Astrocyte of the cerebellum (primary cell): ENCODE measurements around the gene PLGRKT.
"Not testable (repeated sequence)": the region's sequence is repeated elsewhere in the genome, so short reads cannot be mapped to it uniquely, and the experiment has no call there.

Experiments
- DNase-seq: peaks from one replicate; pipeline ENCODE4 v3.0.0-alpha.2; 2011; ENCODE audit warnings: low read depth
- H3K4me3 ChIP-seq: 2 replicates; pipeline ENCODE4 v1.5.1; 2011; ENCODE audit warnings: mild to moderate bottlenecking, low read depth, low read length, moderate library complexity
- in situ Hi-C: cut with HindIII; loops from 2 replicates; pipeline ENCODE4 v1.10.0; 2017; ENCODE audit warnings: low sequenced_read_pairs
- TF ChIP-seq, protein P1 (sequence below): IDR thresholded peaks from 2 replicates; pipeline ENCODE4 v1.5.1; 2012; ENCODE audit warnings: low read length, low read depth, moderate library complexity, mild to moderate bottlenecking; ENCODE audit errors: missing control alignments

PLGRKT gene

DNA sequence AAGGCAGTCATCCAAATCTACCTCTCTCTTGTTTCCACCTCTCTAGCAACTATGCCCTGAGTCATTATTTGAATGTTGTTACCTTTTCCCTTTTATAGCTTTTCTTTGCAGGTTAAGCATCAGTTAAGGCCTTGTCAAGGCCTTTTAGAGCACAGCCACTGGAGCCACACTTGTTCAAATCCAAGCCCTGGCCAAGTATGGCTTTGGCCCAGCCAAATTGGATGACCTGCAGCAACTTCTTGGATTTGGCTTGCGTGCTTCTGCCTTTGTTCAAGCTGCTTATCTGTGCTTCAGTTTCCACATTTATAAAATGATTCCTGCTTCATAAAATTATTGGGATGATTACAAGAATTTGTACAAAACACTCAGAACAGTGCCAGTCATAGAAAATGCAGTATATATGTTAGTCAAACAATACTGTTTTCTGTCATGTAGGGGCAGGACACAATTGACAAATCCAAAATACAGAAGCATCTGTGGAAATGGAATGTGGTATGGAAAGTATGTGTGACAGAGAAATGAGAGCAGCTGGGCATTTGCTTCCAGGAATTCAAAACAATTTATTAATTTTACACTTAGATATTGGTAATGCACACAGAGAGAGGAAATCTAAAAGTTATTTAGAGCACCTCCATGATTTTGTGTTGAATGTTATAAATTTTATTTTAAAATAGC, 80.2 kb downstream of the PLGRKT start:
- no peak for DNase-seq
- no peak overlapping the region for H3K4me3 ChIP-seq
- TF ChIP-seq, protein P1, sequence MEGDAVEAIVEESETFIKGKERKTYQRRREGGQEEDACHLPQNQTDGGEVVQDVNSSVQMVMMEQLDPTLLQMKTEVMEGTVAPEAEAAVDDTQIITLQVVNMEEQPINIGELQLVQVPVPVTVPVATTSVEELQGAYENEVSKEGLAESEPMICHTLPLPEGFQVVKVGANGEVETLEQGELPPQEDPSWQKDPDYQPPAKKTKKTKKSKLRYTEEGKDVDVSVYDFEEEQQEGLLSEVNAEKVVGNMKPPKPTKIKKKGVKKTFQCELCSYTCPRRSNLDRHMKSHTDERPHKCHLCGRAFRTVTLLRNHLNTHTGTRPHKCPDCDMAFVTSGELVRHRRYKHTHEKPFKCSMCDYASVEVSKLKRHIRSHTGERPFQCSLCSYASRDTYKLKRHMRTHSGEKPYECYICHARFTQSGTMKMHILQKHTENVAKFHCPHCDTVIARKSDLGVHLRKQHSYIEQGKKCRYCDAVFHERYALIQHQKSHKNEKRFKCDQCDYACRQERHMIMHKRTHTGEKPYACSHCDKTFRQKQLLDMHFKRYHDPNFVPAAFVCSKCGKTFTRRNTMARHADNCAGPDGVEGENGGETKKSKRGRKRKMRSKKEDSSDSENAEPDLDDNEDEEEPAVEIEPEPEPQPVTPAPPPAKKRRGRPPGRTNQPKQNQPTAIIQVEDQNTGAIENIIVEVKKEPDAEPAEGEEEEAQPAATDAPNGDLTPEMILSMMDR, result no peak
- in situ Hi-C loops, result no loop called here

DNA sequence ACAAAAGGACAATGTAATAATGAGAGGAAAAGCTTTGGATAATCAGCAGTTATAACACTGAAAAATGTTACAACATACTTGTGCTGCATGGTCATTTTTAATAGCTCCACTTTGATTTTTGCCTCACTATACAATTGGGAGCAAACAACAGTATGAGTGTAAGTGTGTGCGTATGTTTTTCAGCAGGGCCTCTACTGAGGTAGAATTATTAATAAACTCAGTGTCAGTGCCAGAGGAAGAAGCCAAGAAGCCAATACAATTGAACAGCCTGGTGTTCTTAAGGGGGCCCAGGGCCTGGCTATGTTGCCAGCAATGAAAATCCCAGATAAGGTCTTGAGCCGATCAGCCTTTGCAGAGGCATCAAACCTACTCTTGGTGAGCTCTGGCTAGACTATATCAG, 81.9 kb downstream of the PLGRKT start:
- H3K4me3 ChIP-seq, result no peak overlapping the region
- in situ Hi-C loops, result no loop called here
- no peak for DNase-seq
- TF ChIP-seq, protein P1, result no peak

DNA sequence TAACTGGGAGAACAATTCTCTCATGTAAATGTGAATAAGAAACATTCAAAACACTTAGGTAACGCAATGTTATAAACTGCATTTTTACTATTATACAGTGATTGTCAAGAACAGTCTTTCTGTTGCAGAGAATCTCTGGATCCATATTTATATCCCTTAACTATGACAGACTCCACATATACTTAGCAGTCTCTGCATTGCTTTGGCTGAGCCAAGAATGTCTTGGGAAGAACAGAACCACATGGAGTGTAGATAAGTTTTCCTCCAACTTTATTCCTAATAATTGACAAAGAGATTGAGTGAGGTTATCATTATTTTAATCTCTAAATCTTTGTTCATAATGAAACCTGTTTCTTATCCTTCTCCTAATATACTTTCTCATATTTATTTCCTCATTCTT, 82.5 kb downstream of the PLGRKT start:
- TF ChIP-seq, protein P1, result no peak
- in situ Hi-C loops, result no loop called here

DNA sequence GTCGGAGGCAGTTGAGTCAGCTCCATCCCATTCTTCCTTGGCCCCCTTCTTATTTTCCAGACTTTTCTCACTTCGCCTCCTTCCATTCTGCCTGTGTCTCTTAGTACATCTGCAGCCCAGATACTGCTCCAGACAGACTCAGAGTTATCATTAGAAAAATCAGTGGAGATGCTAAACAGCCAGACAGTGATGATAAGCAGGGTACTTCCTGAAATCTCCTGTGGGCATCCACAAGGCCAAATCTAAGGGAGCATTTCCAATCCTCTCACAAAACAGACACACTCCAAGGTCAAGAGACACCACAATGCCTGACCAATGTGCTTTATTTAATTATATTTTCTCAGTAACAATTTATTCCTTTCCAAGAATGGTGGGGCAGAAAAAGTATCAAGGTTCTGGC, 83.5 kb downstream of the PLGRKT start:
- H3K4me3 ChIP-seq, result no peak overlapping the region
- DNase-seq, result no peak
- TF ChIP-seq, protein P1, result no peak
- in situ Hi-C loops, result no loop called here

More for the DNA sequence above, 82.5 kb downstream of the PLGRKT start:
- H3K4me3 ChIP-seq, result no peak overlapping the region
- DNase-seq, result no peak

DNA sequence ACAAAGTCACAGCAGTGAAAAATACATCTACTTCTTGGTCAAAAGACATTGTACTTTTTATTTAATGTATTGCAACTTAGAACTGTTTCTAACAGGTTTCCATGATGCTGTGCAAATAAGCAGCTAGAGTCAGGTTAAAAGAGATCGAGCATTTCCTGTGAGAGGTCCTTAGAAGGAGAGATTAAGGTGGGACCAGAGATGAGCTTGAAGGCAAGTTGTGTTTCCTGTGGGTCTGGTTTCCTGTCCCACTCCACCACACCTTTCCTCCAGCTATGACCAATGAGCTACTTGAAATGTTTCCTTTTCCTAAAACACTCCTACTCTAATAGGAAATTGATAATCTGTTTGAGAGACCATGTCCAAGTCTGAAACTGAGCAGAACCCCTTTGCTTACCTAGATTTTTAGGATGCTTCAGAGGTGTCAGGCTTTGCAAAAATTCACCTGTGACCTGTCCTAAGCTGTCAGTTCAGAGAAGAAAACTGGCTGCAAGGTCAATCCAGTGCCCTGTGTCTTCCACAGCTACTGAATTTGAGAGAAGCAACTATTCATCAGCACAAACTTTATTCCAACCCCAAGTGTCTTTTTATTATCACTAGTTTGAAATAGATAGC, 85.0 kb downstream of the PLGRKT start:
- DNase-seq, result no peak
- in situ Hi-C loops, result no loop called here
- H3K4me3 ChIP-seq, result no peak overlapping the region
- TF ChIP-seq, protein P1, result no peak

DNA sequence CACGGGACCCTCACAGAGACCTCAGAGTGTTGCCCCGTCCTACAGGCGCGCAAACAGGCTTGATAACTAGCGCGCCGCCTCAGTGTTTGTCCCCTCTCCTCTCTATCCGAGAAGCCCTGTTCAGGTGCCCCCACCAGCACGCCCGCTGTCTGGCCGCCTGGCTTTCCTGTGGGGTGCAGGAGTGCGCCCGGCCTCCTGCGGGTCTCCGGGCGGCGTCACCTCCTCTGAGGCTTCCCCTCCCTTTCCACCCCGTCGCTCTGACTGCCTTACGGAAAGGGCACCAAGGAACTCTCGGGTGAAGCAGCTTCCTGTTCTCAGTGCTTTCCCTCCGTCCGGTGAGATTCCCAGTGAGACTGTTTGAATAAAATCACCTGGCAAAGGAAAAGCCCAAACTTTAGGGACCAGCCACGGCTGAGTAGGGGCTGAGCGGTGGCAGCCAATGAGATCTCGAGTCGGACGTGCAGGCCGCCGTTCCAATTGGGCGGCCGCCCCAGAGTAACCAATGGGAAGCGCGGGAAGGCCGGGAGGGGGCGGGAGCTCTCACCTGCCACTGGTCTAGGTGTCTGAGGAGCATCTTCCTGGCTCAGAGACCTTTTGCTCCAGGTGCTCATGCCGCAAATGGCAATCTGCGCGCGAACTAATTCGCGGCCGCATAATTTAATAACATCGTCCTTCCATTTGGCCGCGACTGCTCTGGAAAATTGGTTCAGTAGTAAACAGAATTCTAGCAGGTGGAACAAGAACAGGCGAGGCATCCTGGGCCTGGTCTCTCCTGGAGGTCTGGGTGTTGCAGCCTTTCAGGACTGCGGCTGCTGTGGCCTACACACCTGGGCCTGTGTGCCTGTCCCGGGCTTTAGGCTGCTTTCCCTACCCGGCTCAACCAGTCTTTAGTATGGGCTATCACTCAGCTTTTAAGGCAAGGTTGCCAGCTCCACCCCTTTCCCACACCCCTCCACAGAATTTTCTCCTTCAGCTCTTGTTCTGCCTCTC, 98.4 kb downstream of the PLGRKT start, which contains the start of gene RLN1:
Gene RLN1 (minus strand): TSS at position 885 of the 990 bp plus-strand sequence. CDS start 130 bp downstream, at position 755.
- in situ Hi-C loops, DNase-seq, H3K4me3 ChIP-seq: not testable (repeated sequence)

DNA sequence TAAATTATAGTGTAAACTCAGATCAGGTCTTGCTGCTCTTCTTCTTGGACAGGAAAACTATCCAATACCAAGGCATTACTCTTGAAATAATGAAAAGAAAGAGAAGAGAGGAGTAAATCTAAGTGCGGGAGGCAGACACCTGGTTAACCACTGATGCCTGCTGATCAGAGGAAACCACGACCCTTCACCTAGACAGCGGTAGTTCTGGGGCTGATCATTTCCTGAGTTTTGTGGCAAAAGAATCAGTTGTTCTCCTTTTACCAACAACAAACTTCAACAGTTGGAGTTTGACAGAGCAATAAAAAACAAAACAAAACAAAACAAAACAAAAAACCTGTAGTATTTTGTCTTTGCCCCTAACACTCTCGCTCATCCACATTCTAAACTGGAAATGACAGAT, 101.0 kb downstream of the PLGRKT start:
- in situ Hi-C loops, result no loop called here
- H3K4me3 ChIP-seq, result no peak overlapping the region
- DNase-seq, result no peak
- TF ChIP-seq, protein P1, result no peak

DNA sequence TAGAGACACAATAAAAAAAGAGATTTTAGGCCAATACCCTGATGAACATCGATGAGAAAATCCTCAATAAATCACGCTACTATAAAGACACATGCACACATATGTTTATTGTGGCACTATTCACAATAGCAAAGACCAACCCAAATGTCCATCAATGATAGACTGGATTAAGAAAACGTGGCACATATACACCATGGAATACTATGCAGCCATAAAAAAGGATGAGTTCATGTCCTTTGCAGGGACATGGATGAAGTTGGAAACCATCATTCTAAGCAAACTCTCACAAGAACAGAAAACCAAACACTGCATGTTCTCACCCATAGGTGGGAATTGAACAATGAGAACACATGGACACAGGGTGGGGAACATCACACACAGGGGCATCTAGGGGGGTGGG, 106.4 kb downstream of the PLGRKT start:
- in situ Hi-C loops, DNase-seq, H3K4me3 ChIP-seq: not testable (repeated sequence)
